GM12891 (cell line): ENCODE measurements around the gene KRT78.

Experiments
- PAX5 ChIP-seq: IDR thresholded peaks from 2 replicates; pipeline ENCODE4 v1.6.1; 2011; ENCODE audit warnings: low read length, moderate library complexity, mild to moderate bottlenecking; ENCODE audit not compliant: insufficient read depth, severe bottlenecking
- POLR2A ChIP-seq: IDR thresholded peaks from 2 replicates; pipeline ENCODE4 v1.6.1; 2011; ENCODE audit warnings: low read depth, low read length, control low read depth
- POLR2AphosphoS5 ChIP-seq: IDR thresholded peaks from 2 replicates; pipeline ENCODE4 v1.6.1; 2011; ENCODE audit warnings: low read depth, low read length, control low read depth
- SPI1 ChIP-seq: IDR thresholded peaks from 2 replicates; pipeline ENCODE4 v1.6.1; 2011; ENCODE audit warnings: low read depth, low read length, control low read depth
- TAF1 ChIP-seq: IDR thresholded peaks from 2 replicates; pipeline ENCODE4 v1.6.1; 2011; ENCODE audit warnings: low read depth, low read length, control low read depth

GRCh38 chr12:52860102-52860823 lies 11.5 kb upstream of the KRT78 start:
- TF ChIP-seq POLR2A (no peak), TAF1 (no peak), POLR2AphosphoS5 (no peak), SPI1 (no peak), PAX5 (no peak)
